OCI-LY3 (cell line): ENCODE data around the gene VEGFC.

Experiments used
- H2AFZ ChIP-seq: fragments of 200-600, 300-600 bp; shearing (Covaris generic); 2 replicates; pipeline ENCODE4 v1.6.0; 2014; ENCODE audit warnings: antibody characterized with exemption, low read depth, low read length
- H3K27ac ChIP-seq: fragments of 200-600, 300-600 bp; sonication (generic); 2 replicates; pipeline ENCODE4 v1.5.1; 2014; ENCODE audit warnings: mild to moderate bottlenecking, low read length, moderate library complexity, mixed read lengths
- H3K27me3 ChIP-seq: fragments of 200-600, 300-600 bp; sonication (generic); 2 replicates; pipeline ENCODE4 v1.6.1; 2014; ENCODE audit warnings: low read depth, low read length, mixed read lengths
- H3K36me3 ChIP-seq: fragments of 200-600, 300-600 bp; sonication (generic); replicated peaks from 2 replicates; pipeline ENCODE3; 2014; ENCODE audit warnings: low read depth, low read length, mixed read lengths
- H3K4me1 ChIP-seq: fragments of 300-600, 200-600 bp; sonication (generic); 2 replicates; pipeline ENCODE4 v1.6.1; 2014; ENCODE audit warnings: low read length, mixed read lengths
- H3K4me2 ChIP-seq: fragments of 200-600, 300-600 bp; sonication (generic); 2 replicates; pipeline ENCODE4 v1.6.1; 2014; ENCODE audit warnings: low read length, mixed read lengths
- H3K4me3 ChIP-seq: fragments of 300-600, 200-600 bp; sonication (generic); 2 replicates; pipeline ENCODE4 v1.5.1; 2014; ENCODE audit warnings: antibody characterized with exemption, mild to moderate bottlenecking, low read length, moderate library complexity
- H3K79me2 ChIP-seq: fragments of 300-600, 200-600 bp; shearing (Covaris generic); 2 replicates; pipeline ENCODE4 v1.6.1; 2014; ENCODE audit warnings: mild to moderate bottlenecking, low read length, mixed read lengths
- H3K9ac ChIP-seq: fragments of 300-600, 200-600 bp; shearing (Covaris generic); 2 replicates; pipeline ENCODE4 v1.6.0; 2014; ENCODE audit warnings: mild to moderate bottlenecking, low read length, moderate library complexity
- H3K9me3 ChIP-seq: fragments of 200-600, 300-600 bp; shearing (Covaris generic); 2 replicates; pipeline ENCODE4 v1.6.1; 2014; ENCODE audit warnings: low read length, mixed read lengths; ENCODE audit not compliant: insufficient read depth
- H4K20me1 ChIP-seq: fragments of 200-600, 300-600 bp; sonication (generic); 2 replicates; pipeline ENCODE4 v1.6.1; 2016; ENCODE audit warnings: low read length, mixed read lengths; ENCODE audit not compliant: insufficient read depth
- EZH2phosphoT487 ChIP-seq: fragments of 200-600 bp; shearing (Covaris generic); IDR thresholded peaks from 2 replicates; pipeline ENCODE4 v1.6.1; 2018; ENCODE audit warnings: antibody characterized with exemption, mixed run types, low read depth
- TF ChIP-seq, protein P1 (sequence below): fragments of 200-600, 300-600 bp; sonication (generic); IDR thresholded peaks from 2 replicates; pipeline ENCODE4 v1.5.1; 2014; ENCODE audit warnings: antibody characterized with exemption, low read length, low read depth

Gene VEGFC

DNA sequence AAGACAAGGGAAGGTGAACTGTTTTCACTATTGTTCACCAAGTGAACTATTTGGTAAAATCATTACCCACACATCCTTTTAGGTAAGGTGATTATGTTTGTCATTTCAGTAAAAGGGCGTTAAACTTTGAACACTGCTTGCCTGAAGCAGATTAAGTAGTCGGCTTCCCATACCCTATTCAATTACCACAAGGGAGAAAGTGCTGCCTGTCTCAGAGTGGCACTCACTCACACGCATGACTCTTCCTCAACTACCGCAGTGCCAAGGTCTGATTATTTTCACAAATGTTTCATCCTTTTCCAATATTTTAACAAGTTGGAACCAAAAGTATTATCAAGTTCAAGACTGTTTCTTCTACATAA is 11.0 kb downstream of the VEGFC start:
- Histone ChIP-seq H3K27me3 (no peaks in the 10 kb centered on the region), H2AFZ (no peak overlapping the region), H3K9ac (no peak overlapping the region), H3K79me2 (no peaks in the 10 kb centered on the region), H3K9me3 (no peaks in the 10 kb centered on the region), H3K4me1 (no peaks in the 10 kb centered on the region), H3K4me3 (no peak overlapping the region), H4K20me1 (no peaks in the 10 kb centered on the region), H3K27ac (no peak overlapping the region), H3K36me3 (no peaks in the 10 kb centered on the region), H3K4me2 (no peak overlapping the region)
- TF ChIP-seq, protein P1, sequence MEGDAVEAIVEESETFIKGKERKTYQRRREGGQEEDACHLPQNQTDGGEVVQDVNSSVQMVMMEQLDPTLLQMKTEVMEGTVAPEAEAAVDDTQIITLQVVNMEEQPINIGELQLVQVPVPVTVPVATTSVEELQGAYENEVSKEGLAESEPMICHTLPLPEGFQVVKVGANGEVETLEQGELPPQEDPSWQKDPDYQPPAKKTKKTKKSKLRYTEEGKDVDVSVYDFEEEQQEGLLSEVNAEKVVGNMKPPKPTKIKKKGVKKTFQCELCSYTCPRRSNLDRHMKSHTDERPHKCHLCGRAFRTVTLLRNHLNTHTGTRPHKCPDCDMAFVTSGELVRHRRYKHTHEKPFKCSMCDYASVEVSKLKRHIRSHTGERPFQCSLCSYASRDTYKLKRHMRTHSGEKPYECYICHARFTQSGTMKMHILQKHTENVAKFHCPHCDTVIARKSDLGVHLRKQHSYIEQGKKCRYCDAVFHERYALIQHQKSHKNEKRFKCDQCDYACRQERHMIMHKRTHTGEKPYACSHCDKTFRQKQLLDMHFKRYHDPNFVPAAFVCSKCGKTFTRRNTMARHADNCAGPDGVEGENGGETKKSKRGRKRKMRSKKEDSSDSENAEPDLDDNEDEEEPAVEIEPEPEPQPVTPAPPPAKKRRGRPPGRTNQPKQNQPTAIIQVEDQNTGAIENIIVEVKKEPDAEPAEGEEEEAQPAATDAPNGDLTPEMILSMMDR = no peak
- no peak for TF ChIP-seq EZH2phosphoT487

DNA sequence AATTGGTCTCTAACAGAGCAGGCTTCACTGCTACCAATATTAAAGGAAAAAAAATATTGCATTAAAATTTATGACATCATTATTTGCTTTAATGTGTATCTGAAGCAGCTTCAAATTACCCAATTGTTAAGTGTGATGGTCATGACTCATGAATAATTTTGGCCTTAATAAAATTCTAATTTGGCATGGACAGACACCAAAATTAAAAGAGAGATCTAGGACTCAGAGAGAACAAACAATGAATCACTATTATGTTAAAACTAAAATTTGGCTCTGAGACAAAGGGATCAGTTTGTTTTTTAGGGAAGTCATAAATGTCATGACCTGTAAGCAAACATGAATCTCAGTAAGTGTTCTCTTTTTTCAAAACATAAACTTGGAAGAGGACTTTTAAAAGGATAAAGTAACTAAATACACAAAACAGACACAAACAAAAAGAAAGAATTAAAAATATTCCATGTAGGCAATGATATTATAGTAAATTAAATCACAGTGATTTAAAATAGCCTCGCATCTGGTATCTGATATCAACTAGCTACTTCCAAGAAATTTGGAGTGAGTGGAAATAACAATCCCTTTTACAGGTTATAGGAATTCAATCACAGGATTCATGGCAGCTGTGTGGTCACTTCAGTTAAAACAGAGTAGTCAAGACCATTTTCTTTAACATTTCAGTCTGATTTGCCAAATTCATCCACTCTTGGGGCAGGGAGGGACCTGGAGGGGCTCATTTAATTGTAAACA is 11.6 kb downstream of the VEGFC start:
- H3K4me1 ChIP-seq = no peaks in the 10 kb centered on the region

DNA sequence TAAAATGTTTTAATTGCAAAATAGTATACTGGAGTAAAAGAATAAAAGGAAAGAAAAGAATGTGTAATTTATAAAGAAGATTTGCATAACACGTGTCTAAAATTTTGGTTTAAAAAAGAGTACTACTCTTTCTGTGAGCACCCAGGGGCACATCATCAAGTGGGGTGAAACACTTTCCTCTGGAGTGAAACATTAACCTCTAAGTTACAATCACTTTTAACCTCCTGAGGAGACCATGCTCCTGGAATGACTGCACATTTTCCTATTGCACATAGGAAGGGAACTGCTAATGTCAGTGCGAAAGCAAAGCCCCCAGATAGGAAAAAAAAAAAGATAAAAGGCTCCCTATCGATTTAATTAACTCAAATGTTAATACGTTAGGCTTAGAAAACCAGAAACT is 13.3 kb downstream of the VEGFC start:
- TF ChIP-seq EZH2phosphoT487 = no peak
- TF ChIP-seq, protein P1 = no peak
- no peak overlapping the region for H2AFZ ChIP-seq
- no peaks in the 10 kb centered on the region for H3K79me2 ChIP-seq
- no peak overlapping the region for H3K4me3 ChIP-seq
- no peaks in the 10 kb centered on the region for H3K36me3 ChIP-seq
- H4K20me1 ChIP-seq = no peaks in the 10 kb centered on the region
- H3K9me3 ChIP-seq = no peaks in the 10 kb centered on the region
- H3K9ac ChIP-seq = no peak overlapping the region
- no peaks in the 10 kb centered on the region for H3K27me3 ChIP-seq
- H3K4me1 ChIP-seq = no peaks in the 10 kb centered on the region
- H3K27ac ChIP-seq = no peak overlapping the region
- no peak overlapping the region for H3K4me2 ChIP-seq

More for the DNA sequence above, 11.6 kb downstream of the VEGFC start:
- TF ChIP-seq, protein P1 = no peak
- no peak for TF ChIP-seq EZH2phosphoT487
- no peaks in the 10 kb centered on the region for H3K9me3 ChIP-seq
- no peaks in the 10 kb centered on the region for H3K79me2 ChIP-seq
- H3K4me3 ChIP-seq = no peak overlapping the region
- H3K36me3 ChIP-seq = no peaks in the 10 kb centered on the region
- no peak overlapping the region for H3K9ac ChIP-seq
- H3K27me3 ChIP-seq = no peaks in the 10 kb centered on the region
- no peak overlapping the region for H3K4me2 ChIP-seq
- H2AFZ ChIP-seq = no peak overlapping the region
- no peaks in the 10 kb centered on the region for H4K20me1 ChIP-seq
- H3K27ac ChIP-seq = no peak overlapping the region

DNA sequence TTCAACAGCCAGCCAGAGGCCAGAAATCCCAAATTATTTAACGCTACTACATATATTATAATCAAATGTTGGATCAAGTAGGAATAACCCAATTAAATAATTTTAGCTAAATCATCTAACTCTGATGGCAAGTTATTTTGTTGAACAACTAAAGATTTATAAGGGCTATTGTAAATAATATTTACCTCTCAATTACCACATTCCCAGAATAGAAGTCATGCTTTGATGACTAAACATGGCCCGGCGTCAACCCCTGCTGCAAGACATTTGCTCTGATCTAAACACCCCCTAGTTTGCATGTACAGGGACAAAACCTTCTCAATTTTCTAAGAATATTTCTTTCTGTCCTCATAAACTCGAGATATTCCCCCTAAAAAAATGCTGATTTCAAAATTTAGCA is 14.2 kb downstream of the VEGFC start:
- H4K20me1 ChIP-seq = no peaks in the 10 kb centered on the region
- no peaks in the 10 kb centered on the region for H3K4me1 ChIP-seq
- H3K4me2 ChIP-seq = no peak overlapping the region
- TF ChIP-seq, protein P1 = no peak
- TF ChIP-seq EZH2phosphoT487 = no peak
- H3K9ac ChIP-seq = no peak overlapping the region
- H2AFZ ChIP-seq = no peak overlapping the region
- no peaks in the 10 kb centered on the region for H3K79me2 ChIP-seq
- H3K27me3 ChIP-seq = no peaks in the 10 kb centered on the region
- no peaks in the 10 kb centered on the region for H3K36me3 ChIP-seq
- H3K9me3 ChIP-seq = no peaks in the 10 kb centered on the region
- H3K27ac ChIP-seq = no peak overlapping the region
- no peak overlapping the region for H3K4me3 ChIP-seq
